ACC112 (cell line): Measurements from ENCODE around the gene ULBP1.
"Not testable (repeated sequence)": the region's sequence is repeated elsewhere in the genome, so short reads cannot be mapped to it uniquely, and the experiment has no call there.

ENCODE experiments used
- H2AFZ ChIP-seq: fragments of 200-600 bp; sonication (generic); one replicate; pipeline ENCODE4 v1.6.0; 2017; ENCODE audit warnings: antibody characterized with exemption, low read length; ENCODE audit not compliant: unreplicated experiment
- H3K27ac ChIP-seq: fragments of 200-600 bp; sonication (generic); 2 replicates; pipeline ENCODE4 v1.5.1; 2014; ENCODE audit warnings: low read depth, mild to moderate bottlenecking, antibody characterized with exemption, low read length, moderate library complexity
- H3K27me3 ChIP-seq: fragments of 200-600 bp; sonication (generic); 2 replicates; pipeline ENCODE4 v1.6.1; 2014; ENCODE audit warnings: mild to moderate bottlenecking, antibody characterized with exemption, low read length, moderate library complexity, mixed read lengths; ENCODE audit not compliant: insufficient read depth
- H3K36me3 ChIP-seq: fragments of 200-600 bp; sonication (generic); 2 replicates; pipeline ENCODE4 v1.6.1; 2016; ENCODE audit warnings: mild to moderate bottlenecking, antibody characterized with exemption, low read length, moderate library complexity, mixed read lengths; ENCODE audit not compliant: insufficient read depth
- H3K4me1 ChIP-seq: fragments of 200-600 bp; sonication (generic); one replicate; pipeline ENCODE4 v1.6.1; 2016; ENCODE audit warnings: low read length, mixed read lengths; ENCODE audit not compliant: insufficient read depth, unreplicated experiment, control insufficient read depth
- H3K4me3 ChIP-seq: fragments of 200-600 bp; sonication (generic); 2 replicates; pipeline ENCODE4 v1.5.1; 2014; ENCODE audit warnings: mild to moderate bottlenecking, low read depth, low read length
- H3K79me2 ChIP-seq: fragments of 200-600 bp; sonication (generic); one replicate; pipeline ENCODE4 v1.6.0; 2016; ENCODE audit warnings: low read length; ENCODE audit not compliant: control insufficient read depth, unreplicated experiment, insufficient read depth

The ULBP1 gene

GRCh38 chr6:149965194-149966020, 1.7 kb downstream of the ULBP1 start:
- Histone ChIP-seq H2AFZ (no peak overlapping the region), H3K36me3 (no peaks in the 10 kb centered on the region), H3K27me3 (peaks cover 42% of the 10 kb centered on the region), H3K4me1 (peaks cover 8% of the 10 kb centered on the region), H3K79me2 (no peaks in the 10 kb centered on the region), H3K27ac (no peak overlapping the region), H3K4me3 (peak overlapping the region; percentile 80)

DNA sequence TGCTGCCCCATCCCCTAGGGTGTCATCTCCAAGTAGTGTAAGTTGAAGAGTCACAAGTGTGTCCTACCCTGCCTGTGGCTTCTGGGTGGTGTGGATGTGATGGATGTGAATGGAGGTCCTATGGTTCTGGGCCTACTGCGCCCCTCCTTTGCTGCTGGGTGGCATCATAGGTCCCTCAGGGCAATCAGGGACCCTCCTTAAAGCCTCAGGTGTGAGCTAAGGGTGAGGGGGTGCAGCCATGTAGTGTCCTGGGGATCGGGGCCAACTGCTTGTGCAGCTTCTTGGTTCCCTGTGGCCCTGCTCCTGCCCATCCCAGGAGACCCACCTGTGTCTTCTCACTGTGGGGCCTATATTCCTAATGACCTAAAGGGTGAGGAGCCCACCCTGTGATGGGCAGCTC, 2.6 kb downstream of the ULBP1 start:
- H3K79me2 ChIP-seq, H2AFZ ChIP-seq, H3K4me1 ChIP-seq, H3K27ac ChIP-seq, H3K36me3 ChIP-seq, H3K4me3 ChIP-seq: not testable (repeated sequence)
- peaks cover 46% of the 10 kb centered on the region for H3K27me3 ChIP-seq

DNA sequence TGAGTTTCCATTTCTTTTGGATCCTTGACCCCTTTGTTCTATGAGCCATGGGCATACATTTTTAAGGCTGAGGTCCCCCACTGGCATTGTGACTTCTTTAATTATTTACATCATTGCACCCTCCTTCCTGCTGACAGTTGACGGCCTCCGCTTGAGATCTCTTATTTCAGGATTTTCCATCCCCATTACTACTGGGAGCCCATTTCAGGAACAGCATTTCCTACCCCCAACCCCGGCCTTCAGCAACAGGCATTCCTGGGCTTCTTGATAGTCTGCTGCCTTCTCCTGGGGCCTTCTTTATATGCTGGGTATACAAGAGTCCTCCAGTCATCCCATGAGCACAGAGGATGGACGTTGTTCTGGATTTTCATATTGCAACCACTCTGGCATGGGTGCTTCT, 3.8 kb downstream of the ULBP1 start:
- H3K79me2 ChIP-seq: no peaks in the 10 kb centered on the region
- H3K27ac ChIP-seq: no peak overlapping the region
- no peaks in the 10 kb centered on the region for H3K36me3 ChIP-seq
- H3K4me1 ChIP-seq: peaks cover 8% of the 10 kb centered on the region
- no peak overlapping the region for H2AFZ ChIP-seq
- H3K27me3 ChIP-seq: peaks cover 52% of the 10 kb centered on the region
- no peak overlapping the region for H3K4me3 ChIP-seq

DNA sequence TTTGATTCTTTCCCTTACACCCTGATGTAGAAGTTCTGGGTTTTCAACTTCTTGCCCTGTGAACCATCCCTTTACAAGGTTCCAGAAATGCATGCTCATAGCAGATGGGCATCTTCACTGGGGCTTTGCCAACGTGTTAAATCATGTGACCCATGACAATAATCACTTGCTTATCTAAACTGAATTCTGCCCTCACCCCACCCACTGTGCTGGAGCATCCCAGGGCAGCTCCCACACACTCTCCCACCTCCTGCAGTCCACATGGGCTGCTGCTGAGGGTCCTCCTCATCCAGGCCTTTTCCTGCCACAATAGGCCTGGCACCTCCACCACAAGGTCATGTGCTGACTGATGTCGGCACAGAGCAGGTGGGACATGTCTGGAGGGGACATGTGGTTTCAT, 4.3 kb downstream of the ULBP1 start:
- not testable (repeated sequence) for H3K36me3 ChIP-seq, H3K79me2 ChIP-seq, H3K27ac ChIP-seq, H3K4me1 ChIP-seq, H3K4me3 ChIP-seq, H2AFZ ChIP-seq
- peaks cover 56% of the 10 kb centered on the region for H3K27me3 ChIP-seq

DNA sequence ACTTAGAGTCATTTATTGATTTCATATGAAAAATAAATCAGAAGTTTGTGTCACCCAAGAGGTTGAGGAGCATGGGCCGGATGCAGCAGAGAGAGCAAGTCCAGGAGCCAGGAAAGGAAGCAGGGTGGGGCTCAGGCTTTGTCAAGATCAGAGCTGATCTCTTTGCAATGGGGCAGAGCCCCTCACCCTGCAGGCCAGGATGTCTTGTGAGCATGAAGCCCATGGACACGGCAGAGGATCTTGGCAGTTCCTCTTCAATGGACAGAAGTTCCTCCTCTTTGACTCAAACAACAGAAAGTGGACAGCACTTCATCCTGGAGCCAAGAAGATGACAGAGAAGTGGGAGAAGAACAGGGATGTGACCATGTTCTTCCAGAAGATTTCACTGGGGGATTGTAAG, 5.2 kb downstream of the ULBP1 start:
- not testable (repeated sequence) for H3K79me2 ChIP-seq, H3K4me1 ChIP-seq, H2AFZ ChIP-seq, H3K36me3 ChIP-seq, H3K4me3 ChIP-seq, H3K27ac ChIP-seq
- H3K27me3 ChIP-seq: peaks cover 64% of the 10 kb centered on the region

- H3K79me2 ChIP-seq: no peaks in the 10 kb centered on the region
- no peak overlapping the region for H3K4me3 ChIP-seq
- H3K36me3 ChIP-seq: no peaks in the 10 kb centered on the region
- no peak overlapping the region for H3K27ac ChIP-seq
- peaks cover 64% of the 10 kb centered on the region for H3K27me3 ChIP-seq
- H2AFZ ChIP-seq: no peak overlapping the region
- no peaks in the 10 kb centered on the region for H3K4me1 ChIP-seq
Measured at GRCh38 chr6:149969635-149970034, 5.9 kb downstream of the ULBP1 start.

DNA sequence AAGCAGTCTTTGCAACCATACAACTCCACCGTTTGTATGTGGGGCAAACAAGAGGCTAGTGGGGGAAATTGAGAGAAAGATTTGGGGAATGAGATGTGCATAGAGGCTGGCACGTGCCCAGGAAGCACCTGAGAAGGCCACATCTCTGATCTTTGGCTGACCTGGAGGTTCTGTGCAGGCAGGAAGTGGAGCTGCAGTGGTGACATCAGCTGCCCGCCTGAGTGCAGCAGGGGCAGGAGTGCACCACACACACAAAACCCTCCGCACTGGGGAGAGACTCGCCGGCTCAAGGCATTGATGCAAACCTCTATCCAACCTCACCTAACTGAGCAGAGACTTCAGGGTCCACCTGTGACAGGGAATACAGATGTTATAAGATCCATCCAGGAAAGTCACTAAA, 10.7 kb downstream of the ULBP1 start:
- not testable (repeated sequence) for H3K79me2 ChIP-seq, H3K36me3 ChIP-seq, H3K4me3 ChIP-seq, H3K27ac ChIP-seq, H2AFZ ChIP-seq, H3K4me1 ChIP-seq
- peaks cover 77% of the 10 kb centered on the region for H3K27me3 ChIP-seq

GRCh38 chr6:149974825-149975224, 11.1 kb downstream of the ULBP1 start:
- Histone ChIP-seq H2AFZ (no peak overlapping the region), H3K4me3 (no peak overlapping the region), H3K36me3 (no peaks in the 10 kb centered on the region), H3K27me3 (peaks cover 77% of the 10 kb centered on the region), H3K79me2 (no peaks in the 10 kb centered on the region), H3K27ac (no peak overlapping the region), H3K4me1 (no peaks in the 10 kb centered on the region)

DNA sequence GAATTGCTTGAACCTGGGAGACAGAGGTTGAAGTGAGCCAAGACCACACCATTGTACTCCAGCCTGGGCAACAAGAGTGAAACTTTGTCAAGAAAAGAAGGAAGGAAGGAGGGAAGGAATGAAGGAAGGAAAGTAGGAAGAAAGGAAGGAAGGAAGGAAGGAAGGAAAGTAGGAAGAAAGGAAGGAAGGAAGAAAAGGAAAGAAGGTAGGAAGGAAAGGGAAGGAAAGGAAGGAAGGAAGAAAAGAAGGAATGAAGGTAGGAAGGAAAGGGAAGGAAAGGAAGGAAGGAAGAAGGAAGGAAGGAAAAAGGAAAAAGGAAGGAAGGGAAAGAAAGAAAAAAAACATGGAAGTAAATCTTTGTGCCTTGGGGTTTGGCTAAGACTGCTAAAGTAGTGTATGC, 11.7 kb downstream of the ULBP1 start:
- no peaks in the 10 kb centered on the region for H3K4me1 ChIP-seq
- no peak overlapping the region for H3K4me3 ChIP-seq
- no peaks in the 10 kb centered on the region for H3K79me2 ChIP-seq
- H3K27ac ChIP-seq: no peak overlapping the region
- no peaks in the 10 kb centered on the region for H3K36me3 ChIP-seq
- peaks cover 77% of the 10 kb centered on the region for H3K27me3 ChIP-seq
- no peak overlapping the region for H2AFZ ChIP-seq

GRCh38 chr6:149977221-149977620, 13.5 kb downstream of the ULBP1 start:
- Histone ChIP-seq H3K4me3 (no peak overlapping the region), H3K79me2 (no peaks in the 10 kb centered on the region), H3K27me3 (peaks cover 82% of the 10 kb centered on the region), H2AFZ (no peak overlapping the region), H3K36me3 (no peaks in the 10 kb centered on the region), H3K27ac (no peak overlapping the region), H3K4me1 (no peaks in the 10 kb centered on the region)

DNA sequence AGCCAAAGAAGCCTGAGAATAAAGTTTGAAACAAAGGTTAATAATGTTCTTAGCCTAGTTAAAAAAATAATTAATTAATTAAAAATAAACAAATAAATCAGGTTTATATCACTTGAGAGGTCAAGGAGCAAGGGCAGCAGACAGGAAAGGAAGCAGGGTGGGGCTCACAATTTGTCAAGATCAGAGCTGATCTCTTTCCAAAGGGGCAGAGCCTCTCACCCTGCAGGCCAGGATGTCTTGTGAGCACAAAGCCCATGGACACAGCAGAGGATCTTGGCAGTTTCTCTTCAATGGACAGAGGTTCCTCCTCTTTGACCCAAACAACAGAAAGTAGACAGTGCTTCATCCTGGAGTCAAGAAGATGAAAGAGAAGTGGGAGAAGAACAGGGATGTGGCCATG, 14.9 kb downstream of the ULBP1 start:
- no peaks in the 10 kb centered on the region for H3K36me3 ChIP-seq
- H2AFZ ChIP-seq: no peak overlapping the region
- peaks cover 81% of the 10 kb centered on the region for H3K27me3 ChIP-seq

More for the DNA sequence above, 14.9 kb downstream of the ULBP1 start:
- H3K27ac ChIP-seq: no peak overlapping the region
- no peaks in the 10 kb centered on the region for H3K79me2 ChIP-seq
- no peak overlapping the region for H3K4me3 ChIP-seq
- no peaks in the 10 kb centered on the region for H3K4me1 ChIP-seq
